ENCODE data around the gene IQSEC1.

IQSEC1 gene

GRCh38 chr3:12986521-12986920 is 86.7 kb downstream of the IQSEC1 start:
- no peak for DNase-seq (ENCODE audit: low read depth in 1 of 2, low spot score in 1 of 2)

GRCh38 chr3:12986031-12986430 is 87.2 kb downstream of the IQSEC1 start:
- DNase-seq (ENCODE audit: low read depth in 1 of 2, low spot score in 1 of 2), result no peak

- DNase-seq (ENCODE audit: low read depth in 1 of 2, low spot score in 1 of 2), result no peak
Observed at GRCh38 chr3:12985148-12985547, 88.1 kb downstream of the IQSEC1 start.

GRCh38 chr3:12984023-12984823 is 89.0 kb downstream of the IQSEC1 start:
- peak in 1 of 2 donors; percentile 41 for DNase-seq (ENCODE audit: low read depth in 1 of 2, low spot score in 1 of 2)

- no peak for DNase-seq (ENCODE audit: low read depth in 1 of 2, low spot score in 1 of 2)
Observed at GRCh38 chr3:12983319-12983718, 89.9 kb downstream of the IQSEC1 start.

- no peak for DNase-seq (ENCODE audit: low read depth in 1 of 2, low spot score in 1 of 2)
Observed at GRCh38 chr3:12982619-12983101, 90.6 kb downstream of the IQSEC1 start.

GRCh38 chr3:12981306-12982275 is 91.6 kb downstream of the IQSEC1 start:
- no peak for DNase-seq (ENCODE audit: low read depth in 1 of 2, low spot score in 1 of 2)

GRCh38 chr3:12980596-12981290 is 92.5 kb downstream of the IQSEC1 start:
- DNase-seq (ENCODE audit: low read depth in 1 of 2, low spot score in 1 of 2), result no peak

GRCh38 chr3:12979947-12980487 is 93.2 kb downstream of the IQSEC1 start:
- DNase-seq (ENCODE audit: low read depth in 1 of 2, low spot score in 1 of 2), result no peak

GRCh38 chr3:12979151-12979946 is 93.9 kb downstream of the IQSEC1 start:
- DNase-seq (ENCODE audit: low read depth in 1 of 2, low spot score in 1 of 2), result no peak

- DNase-seq (ENCODE audit: low read depth in 1 of 2, low spot score in 1 of 2), result no peak
Observed at GRCh38 chr3:12978682-12979081, 94.5 kb downstream of the IQSEC1 start.

- DNase-seq (ENCODE audit: low read depth in 1 of 2, low spot score in 1 of 2), result no peak
Observed at GRCh38 chr3:12977117-12977808, 96.0 kb downstream of the IQSEC1 start.

- no peak for DNase-seq (ENCODE audit: low read depth in 1 of 2, low spot score in 1 of 2)
Observed at GRCh38 chr3:12975748-12976522, 97.3 kb downstream of the IQSEC1 start.

- no peak for DNase-seq (ENCODE audit: low read depth in 1 of 2, low spot score in 1 of 2)
Observed at GRCh38 chr3:12974819-12975218, 98.4 kb downstream of the IQSEC1 start.

- DNase-seq (ENCODE audit: low read depth in 1 of 2, low spot score in 1 of 2), result no peak
Observed at GRCh38 chr3:12974334-12974733, 98.9 kb downstream of the IQSEC1 start.

GRCh38 chr3:12973827-12974226 is 99.4 kb downstream of the IQSEC1 start:
- DNase-seq (ENCODE audit: low read depth in 1 of 2, low spot score in 1 of 2), result no peak

- no peak for DNase-seq (ENCODE audit: low read depth in 1 of 2, low spot score in 1 of 2)
Observed at GRCh38 chr3:12972781-12973702, 100.2 kb downstream of the IQSEC1 start.

- no peak for DNase-seq (ENCODE audit: low read depth in 1 of 2, low spot score in 1 of 2)
Observed at GRCh38 chr3:12972043-12972442, 101.2 kb downstream of the IQSEC1 start.
